HG03521 (cell line): ENCODE measurements around the gene CCDC74A.
"Not testable (repeated sequence)": the region's sequence is repeated elsewhere in the genome, so short reads cannot be mapped to it uniquely, and the experiment has no call there.

Source experiments
- ATAC-seq: cut with Tn5 transposase; IDR thresholded peaks from one replicate; pipeline ENCODE4 v1.9.1; 2021; ENCODE audit warnings: mild to moderate bottlenecking, moderate library complexity; ENCODE audit not compliant: unreplicated experiment

CCDC74A gene

DNA sequence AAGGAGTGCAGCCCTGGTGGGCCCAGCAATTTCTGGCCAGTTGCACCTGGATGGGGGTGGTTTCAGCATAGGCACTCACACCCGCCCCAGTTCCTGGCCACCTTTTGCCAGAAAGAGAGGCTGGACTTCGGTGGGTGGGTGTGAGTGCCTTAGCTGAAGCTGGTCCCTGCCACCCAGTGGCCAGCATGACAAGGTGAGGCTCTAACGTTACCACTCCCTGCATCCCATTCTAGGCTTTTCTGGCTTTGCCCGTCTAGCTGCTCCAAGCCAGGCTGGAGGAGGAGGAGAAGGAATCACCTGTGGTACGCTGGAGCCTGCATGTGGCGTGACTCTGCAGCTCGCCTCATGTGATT is 17.1 kb downstream of the CCDC74A start:
- not testable (repeated sequence) for ATAC-seq

DNA sequence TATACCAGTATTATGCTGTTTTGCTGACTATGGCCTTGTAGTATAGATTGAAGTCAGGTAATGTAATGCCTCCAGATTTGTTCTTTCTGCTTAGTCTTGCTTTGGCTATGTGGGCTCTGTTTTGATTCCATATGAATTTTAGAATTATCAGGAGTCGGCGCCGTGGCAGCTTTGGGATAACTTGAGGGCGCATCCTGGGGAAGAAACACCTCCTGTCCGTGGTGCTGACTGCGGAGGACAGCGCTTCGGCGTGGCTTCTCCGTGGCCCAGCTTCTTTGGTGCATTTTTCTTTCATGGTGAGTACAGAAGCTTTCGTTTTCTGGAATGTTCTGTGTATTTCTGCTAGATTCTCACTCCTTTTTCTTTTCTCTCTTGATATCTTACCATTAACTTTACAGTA is 25.2 kb downstream of the CCDC74A start:
- ATAC-seq = no peak

DNA sequence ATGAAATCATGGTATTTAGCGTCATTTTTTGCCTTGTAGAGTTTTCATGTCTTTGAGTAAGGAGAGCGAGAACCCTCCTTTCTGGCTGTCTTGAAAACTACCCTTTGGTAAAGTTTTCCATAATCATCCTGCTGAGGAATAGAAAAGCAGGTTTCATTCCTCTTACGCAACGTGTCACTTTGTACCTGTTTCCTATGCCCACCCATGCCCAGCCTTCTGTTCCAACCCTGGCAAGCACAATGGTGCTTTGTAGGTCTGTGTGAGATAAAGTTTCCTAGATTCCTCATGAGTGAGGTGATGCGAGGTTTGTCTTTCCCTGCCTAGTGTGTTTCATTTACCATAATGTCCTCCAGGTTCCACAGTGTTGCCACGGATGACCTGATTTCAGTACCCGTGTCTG is 29.3 kb downstream of the CCDC74A start:
- no peak for ATAC-seq

DNA sequence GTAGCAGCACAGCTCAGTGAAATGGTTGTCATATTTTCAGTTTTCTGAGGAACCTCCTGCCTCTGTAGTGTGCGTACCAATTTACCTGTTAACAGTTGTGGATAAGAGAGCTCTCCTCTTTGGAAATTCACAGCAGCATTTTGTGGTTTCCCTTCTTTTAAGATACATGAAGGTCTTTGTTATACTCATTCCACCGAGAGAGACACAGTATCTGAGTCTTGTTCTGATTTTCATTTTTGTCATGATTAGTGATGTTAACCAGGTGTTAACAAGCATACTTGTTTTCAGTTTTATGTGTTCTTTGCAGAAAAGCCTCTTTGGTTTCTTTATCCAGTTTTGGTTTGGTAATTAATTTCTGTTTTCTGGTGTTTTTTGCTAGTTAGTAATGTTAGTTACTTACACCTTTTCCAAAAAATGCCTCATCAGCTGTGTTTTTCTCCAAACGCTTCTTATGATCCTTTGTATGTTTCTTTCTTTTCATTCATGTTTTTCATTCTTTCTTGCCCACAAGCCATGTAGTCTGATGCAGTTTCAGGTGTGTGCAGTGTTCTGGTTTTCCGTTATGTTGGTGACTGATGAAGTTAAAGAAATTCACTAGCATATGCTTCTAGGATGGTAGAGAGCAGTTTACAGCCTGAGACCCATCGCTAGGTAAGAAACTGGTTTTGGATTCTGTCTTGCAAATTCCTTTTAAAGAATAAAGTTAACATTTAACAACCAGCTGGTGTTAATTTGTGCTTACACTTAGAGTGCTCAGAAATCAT is 30.1 kb downstream of the CCDC74A start:
- no peak for ATAC-seq

DNA sequence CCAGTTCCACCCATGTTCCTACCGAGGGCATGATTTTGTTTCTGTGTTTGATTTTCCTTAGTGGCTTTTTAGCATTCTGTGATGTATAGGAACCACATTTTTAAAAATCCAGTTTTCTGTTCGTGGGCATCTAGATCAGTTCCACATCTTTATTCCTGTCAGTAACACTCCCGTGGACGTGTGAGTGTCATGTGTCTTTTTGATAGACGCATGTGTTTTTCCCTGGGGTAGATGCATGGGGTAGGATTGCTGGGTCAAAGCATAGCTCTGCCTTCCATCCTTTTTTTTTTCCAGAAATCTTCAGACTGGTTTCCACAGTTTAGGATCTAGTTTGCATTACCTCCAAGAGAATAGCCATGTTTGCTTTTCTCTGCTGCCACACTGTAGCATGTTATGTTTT is 38.7 kb downstream of the CCDC74A start:
- ATAC-seq = no peak

DNA sequence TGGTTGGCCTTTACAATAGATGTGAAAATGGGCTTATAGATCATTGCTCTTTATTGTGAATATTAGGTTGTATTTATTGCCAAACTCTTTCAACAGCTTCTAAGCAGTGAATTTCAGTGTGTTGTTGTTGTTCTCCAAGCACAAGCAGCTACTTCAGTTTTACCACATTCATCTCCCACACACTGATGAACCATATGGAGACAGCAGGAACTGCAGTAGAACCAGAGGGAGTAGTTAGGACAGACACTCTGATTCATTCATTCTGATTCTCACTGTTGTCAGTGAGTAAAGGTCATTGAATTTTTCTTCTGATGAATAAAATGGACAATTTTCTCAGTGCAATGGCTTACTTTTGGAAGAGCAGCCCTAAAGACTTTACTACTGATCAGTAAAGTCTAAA is 40.2 kb downstream of the CCDC74A start:
- no peak for ATAC-seq

DNA sequence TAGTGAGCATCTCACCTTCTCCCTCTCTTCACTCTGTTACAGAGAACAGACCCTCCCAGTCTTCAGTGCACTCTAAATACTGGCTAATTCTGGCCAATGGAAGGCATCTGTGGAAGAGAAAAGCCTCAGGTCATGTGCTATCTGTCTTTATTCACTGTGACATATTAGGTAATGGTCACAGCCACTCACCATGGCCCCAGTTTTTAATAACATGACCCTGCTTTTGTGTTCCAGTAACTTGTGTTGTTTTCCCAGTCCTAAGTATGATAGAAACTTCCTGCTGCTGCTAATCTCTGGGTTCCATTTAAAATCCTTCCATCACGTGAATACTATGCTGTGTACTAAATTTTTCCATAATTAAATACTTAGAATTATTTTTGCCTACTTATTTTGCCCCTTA is 40.7 kb downstream of the CCDC74A start:
- not testable (repeated sequence) for ATAC-seq

DNA sequence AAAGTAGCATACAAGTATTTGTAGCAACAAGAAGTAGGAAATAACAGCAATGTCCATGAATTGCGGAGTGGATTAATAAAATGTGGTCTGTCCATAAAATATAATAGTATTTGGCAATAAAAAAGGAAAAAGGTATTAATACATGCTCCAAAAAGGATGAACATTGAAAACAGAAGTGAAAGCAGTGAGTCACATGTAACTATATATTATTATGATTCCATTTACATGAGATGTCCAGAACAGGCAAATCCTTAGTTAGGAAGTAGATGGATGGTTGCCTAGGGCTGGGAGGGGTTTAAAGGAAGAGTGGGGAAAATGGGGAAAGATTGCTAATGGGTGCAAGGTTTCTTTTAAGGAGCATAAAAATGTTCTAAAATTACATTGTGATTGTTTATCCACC is 44.5 kb downstream of the CCDC74A start:
- no peak for ATAC-seq

DNA sequence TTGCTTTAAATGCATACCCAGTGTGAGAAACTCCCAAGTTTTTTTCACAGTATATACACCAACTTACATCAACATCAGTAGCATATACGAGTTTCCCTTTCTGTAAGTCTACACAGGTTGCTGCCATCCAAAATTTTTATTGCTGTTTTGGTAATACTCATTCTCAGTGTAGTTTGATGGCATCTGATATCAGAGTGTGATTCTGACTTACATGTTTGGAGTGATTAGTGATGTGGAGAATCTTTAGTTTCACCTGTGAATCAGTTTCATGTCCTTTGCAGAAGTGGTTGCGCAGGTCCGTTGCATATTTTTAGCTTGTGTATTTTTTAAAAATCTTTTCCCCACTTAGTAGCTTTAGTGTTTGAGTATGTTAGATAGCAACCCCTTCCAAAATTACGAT is 50.1 kb downstream of the CCDC74A start:
- ATAC-seq = no peak

DNA sequence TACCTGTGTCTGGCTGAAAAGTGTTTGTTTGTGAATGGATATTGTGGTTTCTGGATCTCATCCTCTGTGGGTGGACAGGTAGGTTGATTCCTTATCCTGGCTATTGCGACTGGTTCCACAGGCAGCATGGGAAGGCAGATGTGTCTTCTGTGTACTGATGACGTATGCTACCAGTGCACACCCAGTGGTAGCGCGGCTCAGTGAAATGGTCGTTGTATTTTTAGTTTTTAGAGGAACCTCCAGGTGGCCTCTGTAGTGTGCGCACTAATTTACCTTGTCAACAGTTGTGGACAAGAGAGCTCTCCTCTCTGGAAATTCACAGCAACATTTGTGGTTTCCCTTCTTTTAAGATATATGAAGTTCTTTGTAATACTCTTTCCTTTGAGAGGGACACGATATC is 52.5 kb downstream of the CCDC74A start:
- ATAC-seq = no peak
